Measurements from ENCODE around the gene CXCL14. TPM values are rescaled to one million over a fixed set of nuclear protein-coding genes. Genes with fewer than 3 reads are reported as not detected.

The CXCL14 gene
- total and polyA plus RNA-seq, 2 donors (not counting 1 experiment from before 2014, with no cell fraction given): 0.17 TPM; not detected in 1

- H3K79me2 ChIP-seq (ENCODE audit: control insufficient read depth, insufficient read depth, low read length): no peaks in the 10 kb centered on the region
- no peak overlapping the region for H3K4me3 ChIP-seq (replicated peaks in 1 of 4; ENCODE audit: control extremely low read depth in 1 of 4, insufficient read depth in 1 of 4, low read depth in 3 of 4, low read length in 4 of 4)
- H2AFZ ChIP-seq (ENCODE audit: low read length): no peak overlapping the region
- DNase-seq (ENCODE audit: low read depth in 2 of 2): no peak
- no peak overlapping the region for H3K4me2 ChIP-seq (ENCODE audit: extremely low read depth, insufficient read depth, low read length)
- H3K9ac ChIP-seq (ENCODE audit: insufficient read depth, low read length): no peak overlapping the region
- no peaks in the 10 kb centered on the region for H3K27me3 ChIP-seq (ENCODE audit: control insufficient read depth, insufficient read depth, low read length)
- TF ChIP-seq EZH2 (IDR thresholded peaks at IDR 0.05; ENCODE audit: low read length, missing control alignments) (no peak), CTCF (conservative IDR thresholded peaks at IDR 0.05 in 1 of 2, IDR thresholded peaks at IDR 0.05 in 1 of 2; ENCODE audit: low read depth in 1 of 2, low read length in 2 of 2) (no peak)
- H4K20me1 ChIP-seq (ENCODE audit: control insufficient read depth, extremely low read depth, insufficient read depth, low read length): no peaks in the 10 kb centered on the region
- no peaks in the 10 kb centered on the region for H3K36me3 ChIP-seq (ENCODE audit: control insufficient read depth, insufficient read depth, low read length)
- H3K27ac ChIP-seq (ENCODE audit: insufficient read depth, low read length): no peak overlapping the region
- no peaks in the 10 kb centered on the region for H3K9me3 ChIP-seq (ENCODE audit: control insufficient read depth, insufficient read depth, low read depth, low read length)
- H3K4me1 ChIP-seq (ENCODE audit: control insufficient read depth, extremely low read depth, insufficient read depth, low read length): no peaks in the 10 kb centered on the region
Measured at GRCh38 chr5:135568246-135568645, 10.5 kb downstream of the CXCL14 start.

GRCh38 chr5:135567661-135568060, 11.1 kb downstream of the CXCL14 start:
- no peaks in the 10 kb centered on the region for H3K36me3 ChIP-seq (ENCODE audit: control insufficient read depth, insufficient read depth, low read length)
- H3K4me2 ChIP-seq (ENCODE audit: extremely low read depth, insufficient read depth, low read length): no peak overlapping the region
- TF ChIP-seq EZH2 (IDR thresholded peaks at IDR 0.05; ENCODE audit: low read length, missing control alignments): no peak
- no peak for TF ChIP-seq CTCF (conservative IDR thresholded peaks at IDR 0.05 in 1 of 2, IDR thresholded peaks at IDR 0.05 in 1 of 2; ENCODE audit: low read depth in 1 of 2, low read length in 2 of 2)
- H3K9ac ChIP-seq (ENCODE audit: insufficient read depth, low read length): no peak overlapping the region
- H3K27me3 ChIP-seq (ENCODE audit: control insufficient read depth, insufficient read depth, low read length): no peaks in the 10 kb centered on the region
- no peak overlapping the region for H2AFZ ChIP-seq (ENCODE audit: low read length)
- no peaks in the 10 kb centered on the region for H3K4me1 ChIP-seq (ENCODE audit: control insufficient read depth, extremely low read depth, insufficient read depth, low read length)
- no peaks in the 10 kb centered on the region for H3K9me3 ChIP-seq (ENCODE audit: control insufficient read depth, insufficient read depth, low read depth, low read length)
- no peaks in the 10 kb centered on the region for H4K20me1 ChIP-seq (ENCODE audit: control insufficient read depth, extremely low read depth, insufficient read depth, low read length)
- H3K79me2 ChIP-seq (ENCODE audit: control insufficient read depth, insufficient read depth, low read length): no peaks in the 10 kb centered on the region
- H3K27ac ChIP-seq (ENCODE audit: insufficient read depth, low read length): no peak overlapping the region
- H3K4me3 ChIP-seq (replicated peaks in 1 of 4; ENCODE audit: control extremely low read depth in 1 of 4, insufficient read depth in 1 of 4, low read depth in 3 of 4, low read length in 4 of 4): no peak overlapping the region
- DNase-seq (ENCODE audit: low read depth in 2 of 2): no peak

GRCh38 chr5:135566422-135567400, 12.1 kb downstream of the CXCL14 start:
- H3K4me2 ChIP-seq (ENCODE audit: extremely low read depth, insufficient read depth, low read length): no peak overlapping the region
- no peaks in the 10 kb centered on the region for H3K36me3 ChIP-seq (ENCODE audit: control insufficient read depth, insufficient read depth, low read length)
- no peak overlapping the region for H3K27ac ChIP-seq (ENCODE audit: insufficient read depth, low read length)
- no peak overlapping the region for H2AFZ ChIP-seq (ENCODE audit: low read length)
- H3K79me2 ChIP-seq (ENCODE audit: control insufficient read depth, insufficient read depth, low read length): no peaks in the 10 kb centered on the region
- no peak for TF ChIP-seq CTCF (conservative IDR thresholded peaks at IDR 0.05 in 1 of 2, IDR thresholded peaks at IDR 0.05 in 1 of 2; ENCODE audit: low read depth in 1 of 2, low read length in 2 of 2)
- no peak for TF ChIP-seq EZH2 (IDR thresholded peaks at IDR 0.05; ENCODE audit: low read length, missing control alignments)
- H3K4me3 ChIP-seq (replicated peaks in 1 of 4; ENCODE audit: control extremely low read depth in 1 of 4, insufficient read depth in 1 of 4, low read depth in 3 of 4, low read length in 4 of 4): no peak overlapping the region
- no peak for DNase-seq (ENCODE audit: low read depth in 2 of 2)
- no peaks in the 10 kb centered on the region for H3K4me1 ChIP-seq (ENCODE audit: control insufficient read depth, extremely low read depth, insufficient read depth, low read length)
- H3K9ac ChIP-seq (ENCODE audit: insufficient read depth, low read length): no peak overlapping the region
- no peaks in the 10 kb centered on the region for H4K20me1 ChIP-seq (ENCODE audit: control insufficient read depth, extremely low read depth, insufficient read depth, low read length)
- no peaks in the 10 kb centered on the region for H3K9me3 ChIP-seq (ENCODE audit: control insufficient read depth, insufficient read depth, low read depth, low read length)
- no peaks in the 10 kb centered on the region for H3K27me3 ChIP-seq (ENCODE audit: control insufficient read depth, insufficient read depth, low read length)

Data from fibroblast of lung (primary cell).